IPS-18a (cell line): ENCODE data around the gene P2RY2.
"Not testable (repeated sequence)": the region's sequence is repeated elsewhere in the genome, so short reads cannot be mapped to it uniquely, and the experiment has no call there.

Experiments used
- H3K27ac ChIP-seq: one replicate; pipeline ENCODE4 v1.5.1; 2013; ENCODE audit warnings: low read length
- H3K27me3 ChIP-seq: one replicate; pipeline ENCODE4 v1.6.1; 2013; ENCODE audit warnings: mild to moderate bottlenecking, low read length; ENCODE audit not compliant: control insufficient read depth, insufficient read depth
- H3K36me3 ChIP-seq: one replicate; pipeline ENCODE4 v1.6.1; 2013; ENCODE audit warnings: low read depth, low read length; ENCODE audit not compliant: control insufficient read depth
- H3K4me1 ChIP-seq: one replicate; pipeline ENCODE4 v1.6.1; 2013; ENCODE audit warnings: low read depth, low read length; ENCODE audit not compliant: control insufficient read depth
- H3K4me3 ChIP-seq: one replicate; pipeline ENCODE4 v1.5.1; 2013; ENCODE audit warnings: low read length
- H3K9ac ChIP-seq: one replicate; pipeline ENCODE4 v1.6.1; 2013; ENCODE audit warnings: mild to moderate bottlenecking, low read length, moderate library complexity
- H3K9me3 ChIP-seq: one replicate; pipeline ENCODE4 v1.6.1; 2013; ENCODE audit warnings: low read depth, low read length; ENCODE audit not compliant: control insufficient read depth

Gene P2RY2

GRCh38 chr11:73223998-73224730, 6.1 kb downstream of the P2RY2 start:
- H3K4me1 ChIP-seq, result peaks cover 9% of the 10 kb centered on the region
- no peak overlapping the region for H3K4me3 ChIP-seq
- peaks cover 10% of the 10 kb centered on the region for H3K27me3 ChIP-seq
- H3K27ac ChIP-seq, result no peak overlapping the region
- H3K9ac ChIP-seq, result no peak overlapping the region
- H3K9me3 ChIP-seq, result no peaks in the 10 kb centered on the region
- H3K36me3 ChIP-seq, result no peaks in the 10 kb centered on the region

- Histone ChIP-seq H3K4me3 (no peak overlapping the region), H3K9me3 (no peaks in the 10 kb centered on the region), H3K27ac (no peak overlapping the region), H3K36me3 (no peaks in the 10 kb centered on the region), H3K27me3 (peaks cover under 1% of the 10 kb centered on the region), H3K9ac (no peak overlapping the region), H3K4me1 (peaks cover 9% of the 10 kb centered on the region)
Measured at GRCh38 chr11:73225001-73225686, 7.1 kb downstream of the P2RY2 start.

GRCh38 chr11:73225851-73226250, 7.8 kb downstream of the P2RY2 start:
- Histone ChIP-seq H3K27me3 (no peaks in the 10 kb centered on the region), H3K9ac (no peak overlapping the region), H3K9me3 (no peaks in the 10 kb centered on the region), H3K27ac (no peak overlapping the region), H3K36me3 (no peaks in the 10 kb centered on the region), H3K4me1 (peaks cover 9% of the 10 kb centered on the region), H3K4me3 (no peak overlapping the region)

- Histone ChIP-seq H3K9me3 (no peaks in the 10 kb centered on the region), H3K36me3 (no peaks in the 10 kb centered on the region), H3K4me1 (peaks cover 9% of the 10 kb centered on the region), H3K27me3 (no peaks in the 10 kb centered on the region), H3K27ac (no peak overlapping the region), H3K9ac (no peak overlapping the region), H3K4me3 (no peak overlapping the region)
Measured at GRCh38 chr11:73226297-73227006, 8.4 kb downstream of the P2RY2 start.

GRCh38 chr11:73227571-73228211, 9.6 kb downstream of the P2RY2 start:
- no peak overlapping the region for H3K27ac ChIP-seq
- H3K9me3 ChIP-seq, result no peaks in the 10 kb centered on the region
- no peak overlapping the region for H3K4me3 ChIP-seq
- no peaks in the 10 kb centered on the region for H3K36me3 ChIP-seq
- H3K9ac ChIP-seq, result no peak overlapping the region
- no peaks in the 10 kb centered on the region for H3K27me3 ChIP-seq
- peaks cover 9% of the 10 kb centered on the region for H3K4me1 ChIP-seq

- H3K4me3 ChIP-seq, result no peak overlapping the region
- no peaks in the 10 kb centered on the region for H3K36me3 ChIP-seq
- no peak overlapping the region for H3K27ac ChIP-seq
- peaks cover 9% of the 10 kb centered on the region for H3K4me1 ChIP-seq
- H3K27me3 ChIP-seq, result no peaks in the 10 kb centered on the region
- no peak overlapping the region for H3K9ac ChIP-seq
- no peaks in the 10 kb centered on the region for H3K9me3 ChIP-seq
Measured at GRCh38 chr11:73228268-73229134, 10.4 kb downstream of the P2RY2 start.

GRCh38 chr11:73229321-73229895, 11.3 kb downstream of the P2RY2 start:
- H3K36me3 ChIP-seq, result no peaks in the 10 kb centered on the region
- no peaks in the 10 kb centered on the region for H3K27me3 ChIP-seq
- no peak overlapping the region for H3K27ac ChIP-seq
- H3K9ac ChIP-seq, result no peak overlapping the region
- no peaks in the 10 kb centered on the region for H3K9me3 ChIP-seq
- H3K4me3 ChIP-seq, result no peak overlapping the region
- peaks cover 9% of the 10 kb centered on the region for H3K4me1 ChIP-seq

- no peak overlapping the region for H3K9ac ChIP-seq
- no peaks in the 10 kb centered on the region for H3K9me3 ChIP-seq
- no peak overlapping the region for H3K27ac ChIP-seq
- no peaks in the 10 kb centered on the region for H3K36me3 ChIP-seq
- H3K27me3 ChIP-seq, result no peaks in the 10 kb centered on the region
- peaks cover 9% of the 10 kb centered on the region for H3K4me1 ChIP-seq
- no peak overlapping the region for H3K4me3 ChIP-seq
Measured at GRCh38 chr11:73229896-73230875, 12.1 kb downstream of the P2RY2 start.

- no peaks in the 10 kb centered on the region for H3K27me3 ChIP-seq
- no peaks in the 10 kb centered on the region for H3K9me3 ChIP-seq
Measured at GRCh38 chr11:73230931-73231330, 12.8 kb downstream of the P2RY2 start.

GRCh38 chr11:73232487-73232886, 14.4 kb downstream of the P2RY2 start:
- not testable (repeated sequence) for H3K9me3 ChIP-seq, H3K4me3 ChIP-seq, H3K4me1 ChIP-seq, H3K27ac ChIP-seq, H3K9ac ChIP-seq, H3K27me3 ChIP-seq, H3K36me3 ChIP-seq

More at GRCh38 chr11:73230931-73231330, 12.8 kb downstream of the P2RY2 start:
- H3K4me3 ChIP-seq, result no peak overlapping the region
- peaks cover 9% of the 10 kb centered on the region for H3K4me1 ChIP-seq
- no peak overlapping the region for H3K27ac ChIP-seq
- H3K36me3 ChIP-seq, result no peaks in the 10 kb centered on the region
- no peak overlapping the region for H3K9ac ChIP-seq
